GM12891 (cell line): Measurements from ENCODE around the gene PHF13.

ENCODE experiments used
- DNase-seq: peaks from one replicate; pipeline ENCODE4 v3.0.0; 2011; ENCODE audit warnings: low spot score; ENCODE audit not compliant: insufficient read length
- FAIRE-seq: peaks from 2 replicates; lab custom pipeline; 2011; peaks lifted over from hg19 to GRCh38; lab: Jason Lieb, UNC
- PAX5 ChIP-seq: IDR thresholded peaks from 2 replicates; pipeline ENCODE4 v1.6.1; 2011; ENCODE audit warnings: low read length, moderate library complexity, mild to moderate bottlenecking; ENCODE audit not compliant: insufficient read depth, severe bottlenecking
- POLR2A ChIP-seq: IDR thresholded peaks from 2 replicates; pipeline ENCODE4 v1.6.1; 2011; ENCODE audit warnings: low read depth, low read length, control low read depth
- POLR2AphosphoS5 ChIP-seq: IDR thresholded peaks from 2 replicates; pipeline ENCODE4 v1.6.1; 2011; ENCODE audit warnings: low read depth, low read length, control low read depth
- POU2F2 ChIP-seq: IDR thresholded peaks from 2 replicates; pipeline ENCODE4 v1.6.1; 2011; ENCODE audit warnings: low read depth, mild to moderate bottlenecking, control low read depth, low read length, moderate library complexity
- SPI1 ChIP-seq: IDR thresholded peaks from 2 replicates; pipeline ENCODE4 v1.6.1; 2011; ENCODE audit warnings: low read depth, low read length, control low read depth
- TAF1 ChIP-seq: IDR thresholded peaks from 2 replicates; pipeline ENCODE4 v1.6.1; 2011; ENCODE audit warnings: low read depth, low read length, control low read depth

PHF13 gene

DNA sequence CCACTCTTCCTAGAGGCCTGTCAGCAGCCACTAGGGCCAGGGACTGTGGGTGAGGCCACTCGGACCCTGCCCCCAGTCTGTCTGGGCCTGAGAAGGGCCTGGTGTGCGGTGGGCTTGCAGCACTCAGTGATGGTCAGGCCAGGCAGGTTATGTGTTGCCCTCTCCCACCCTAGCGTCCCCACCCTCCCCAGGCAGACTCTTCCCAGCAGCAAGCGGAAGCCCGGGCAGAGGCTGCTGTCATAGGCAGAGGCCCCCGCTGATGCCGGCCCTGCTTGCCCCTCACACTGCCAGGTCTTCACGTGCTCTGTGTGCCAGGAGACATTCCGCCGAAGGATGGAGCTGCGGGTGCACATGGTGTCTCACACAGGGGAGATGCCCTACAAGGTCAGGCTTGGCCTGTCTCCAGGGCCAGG lies 27.1 kb upstream of the PHF13 start:
- TF ChIP-seq TAF1 (no peak), PAX5 (no peak), SPI1 (no peak), POU2F2 (no peak), POLR2A (no peak), POLR2AphosphoS5 (no peak)
- FAIRE-seq (no peak), DNase-seq (no peak)

DNA sequence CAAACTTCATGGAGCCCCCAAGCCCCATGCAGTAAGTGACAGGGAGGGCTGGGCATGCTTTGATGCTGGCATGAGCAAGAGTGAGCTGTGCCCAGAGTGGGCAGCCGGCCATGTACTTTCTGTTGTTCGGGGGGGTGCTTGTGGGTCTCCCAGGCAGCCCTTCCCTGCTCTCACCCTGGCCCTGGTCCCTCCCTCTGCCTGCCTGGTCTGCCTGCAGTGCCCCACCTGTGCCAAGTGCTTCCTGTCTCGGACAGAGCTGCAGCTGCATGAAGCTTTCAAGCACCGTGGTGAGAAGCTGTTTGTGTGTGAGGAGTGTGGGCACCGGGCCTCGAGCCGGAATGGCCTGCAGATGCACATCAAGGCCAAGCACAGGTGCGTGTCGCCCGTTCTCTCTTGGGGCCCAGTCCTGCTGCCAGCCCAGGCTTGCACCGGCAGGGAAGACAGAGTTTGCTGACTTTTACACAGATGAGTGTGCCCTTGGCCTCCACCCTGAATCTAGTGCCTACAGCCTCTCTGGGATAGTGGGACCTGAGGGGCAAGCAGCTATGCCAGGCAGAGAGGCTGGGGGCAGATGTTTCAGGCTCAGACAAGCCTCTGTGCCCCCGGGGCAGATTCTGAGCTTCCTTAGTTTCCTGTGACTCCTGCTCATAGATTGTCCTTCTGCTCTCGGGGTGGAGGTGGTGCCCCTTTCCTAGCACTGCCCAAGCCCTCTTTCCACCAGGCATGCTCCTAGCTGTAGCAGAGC lies 26.1 kb upstream of the PHF13 start:
- TF ChIP-seq PAX5, result no peak
- no peak for TF ChIP-seq TAF1
- no peak for TF ChIP-seq POLR2A
- no peak for TF ChIP-seq POLR2AphosphoS5
- TF ChIP-seq SPI1, result no peak
- no peak for TF ChIP-seq POU2F2
- FAIRE-seq (no peak), DNase-seq (no peak)

DNA sequence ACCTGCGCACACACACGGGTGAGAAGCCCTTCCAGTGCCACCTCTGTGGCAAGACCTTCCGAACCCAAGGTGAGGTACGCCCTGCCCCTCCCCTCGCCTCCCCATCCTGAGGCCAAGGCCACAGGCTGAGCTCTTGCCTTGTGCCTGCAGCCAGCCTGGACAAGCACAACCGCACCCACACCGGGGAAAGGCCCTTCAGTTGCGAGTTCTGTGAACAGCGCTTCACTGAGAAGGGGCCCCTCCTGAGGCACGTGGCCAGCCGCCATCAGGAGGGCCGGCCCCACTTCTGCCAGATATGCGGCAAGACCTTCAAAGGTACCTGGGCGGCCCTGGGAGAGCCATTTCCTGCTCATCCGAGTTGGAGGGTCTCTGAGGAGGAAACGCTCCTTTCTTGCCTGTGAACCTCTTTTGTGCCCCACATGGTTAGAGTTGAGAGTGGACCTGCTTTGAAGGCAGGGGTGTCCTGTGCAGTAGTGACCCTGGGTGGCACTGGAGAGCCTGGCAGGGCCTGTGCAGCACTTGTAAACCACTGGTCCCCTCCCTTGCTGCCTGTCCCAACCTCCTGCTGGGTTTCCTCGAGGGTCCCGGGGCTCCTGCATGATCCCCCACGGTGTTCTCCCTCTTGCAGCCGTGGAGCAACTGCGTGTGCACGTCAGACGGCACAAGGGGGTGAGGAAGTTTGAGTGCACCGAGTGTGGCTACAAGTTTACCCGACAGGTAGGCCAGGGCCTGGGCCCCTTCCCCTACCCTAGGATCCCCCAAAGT lies 25.2 kb upstream of the PHF13 start:
- no peak for DNase-seq
- TF ChIP-seq TAF1 (no peak), SPI1 (no peak), POU2F2 (no peak)
- FAIRE-seq, result no peak

DNA sequence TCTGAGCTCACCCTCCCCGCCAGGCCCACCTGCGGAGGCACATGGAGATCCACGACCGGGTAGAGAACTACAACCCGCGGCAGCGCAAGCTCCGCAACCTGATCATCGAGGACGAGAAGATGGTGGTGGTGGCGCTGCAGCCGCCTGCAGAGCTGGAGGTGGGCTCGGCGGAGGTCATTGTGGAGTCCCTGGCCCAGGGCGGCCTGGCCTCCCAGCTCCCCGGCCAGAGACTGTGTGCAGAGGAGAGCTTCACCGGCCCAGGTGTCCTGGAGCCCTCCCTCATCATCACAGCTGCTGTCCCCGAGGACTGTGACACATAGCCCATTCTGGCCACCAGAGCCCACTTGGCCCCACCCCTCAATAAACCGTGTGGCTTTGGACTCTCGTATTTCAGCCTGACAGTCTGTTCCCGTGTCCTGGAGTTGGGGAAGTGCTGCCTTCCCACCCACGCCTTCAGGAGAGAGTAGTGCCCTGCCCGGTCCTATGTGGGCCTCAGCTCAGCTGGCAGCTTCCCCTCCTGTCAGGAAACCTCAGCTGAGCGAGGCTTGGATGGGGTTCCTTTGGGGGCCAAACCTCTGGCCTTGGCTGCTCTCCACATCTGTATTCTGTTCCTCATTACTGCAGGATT lies 24.5 kb upstream of the PHF13 start:
- TF ChIP-seq PAX5, result no peak
- no peak for DNase-seq
- no peak for FAIRE-seq

DNA sequence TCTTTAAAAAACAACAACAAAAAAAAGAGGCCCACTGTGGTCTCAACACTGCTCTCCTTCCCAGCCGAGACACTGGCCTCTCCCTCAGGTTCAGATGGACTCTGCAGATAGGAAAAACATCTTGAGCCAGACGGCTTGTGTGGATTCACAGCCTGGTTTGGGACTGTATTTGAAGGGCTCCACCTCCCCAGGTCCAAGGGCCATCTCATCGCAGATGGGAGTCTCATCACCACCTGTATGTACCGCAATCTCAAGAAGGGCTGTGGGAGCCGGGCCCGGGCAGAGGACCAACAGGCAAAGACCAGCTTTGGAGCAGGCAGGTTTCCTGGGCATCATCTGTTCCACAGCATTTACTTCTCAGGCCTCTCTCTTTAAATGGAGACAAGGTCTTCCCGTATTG lies 23.5 kb upstream of the PHF13 start:
- FAIRE-seq (no peak), DNase-seq (no peak)
- TF ChIP-seq POLR2A (no peak), TAF1 (no peak), POU2F2 (no peak), SPI1 (no peak), PAX5 (no peak), POLR2AphosphoS5 (no peak)

DNA sequence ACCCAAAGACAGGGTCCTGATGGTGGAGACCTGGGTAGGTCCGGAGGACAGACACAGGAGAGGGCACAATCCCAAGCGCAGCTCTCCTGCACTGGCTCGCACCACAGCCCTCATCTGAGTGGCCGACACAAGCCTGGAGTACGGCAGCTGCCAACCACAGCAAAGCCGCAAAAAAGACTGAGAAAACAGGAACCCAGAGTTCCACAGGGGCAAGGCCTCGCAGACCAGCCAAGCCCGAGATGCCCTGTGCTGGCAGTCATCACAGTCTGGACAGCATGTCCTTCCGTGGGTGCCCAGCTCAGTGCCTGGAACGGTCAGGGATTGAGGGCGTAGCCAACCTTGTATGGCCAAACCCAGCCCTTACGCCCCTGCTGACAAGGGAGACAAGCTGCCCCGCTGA lies 22.3 kb upstream of the PHF13 start:
- no peak for DNase-seq
- TF ChIP-seq POU2F2, result no peak
- no peak for TF ChIP-seq PAX5
- TF ChIP-seq SPI1, result no peak
- TF ChIP-seq POLR2A, result no peak
- TF ChIP-seq POLR2AphosphoS5, result no peak
- no peak for TF ChIP-seq TAF1
- FAIRE-seq, result no peak

DNA sequence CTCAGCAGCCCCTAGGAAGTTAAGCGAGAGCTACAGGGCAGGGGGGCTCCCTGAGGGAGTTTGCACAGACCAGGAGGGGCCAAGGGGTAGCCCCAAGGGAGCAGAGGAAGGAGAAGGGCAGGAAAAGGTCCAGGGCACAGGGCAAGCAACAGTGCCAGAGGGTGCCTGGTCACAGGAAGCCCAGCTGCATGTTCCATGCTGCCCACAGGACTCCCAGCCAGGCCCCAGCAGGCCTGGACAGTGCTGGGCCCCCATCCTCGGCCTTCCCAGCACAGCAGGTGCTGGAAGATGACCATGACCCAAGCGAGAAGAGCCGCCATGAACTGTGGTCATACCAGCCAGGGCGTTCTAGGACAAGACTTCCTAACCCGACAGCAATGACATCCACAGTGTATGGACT lies 21.9 kb upstream of the PHF13 start:
- TF ChIP-seq TAF1 (no peak), PAX5 (no peak), POLR2A (no peak), POLR2AphosphoS5 (no peak), SPI1 (no peak), POU2F2 (no peak)
- DNase-seq (no peak), FAIRE-seq (no peak)

DNA sequence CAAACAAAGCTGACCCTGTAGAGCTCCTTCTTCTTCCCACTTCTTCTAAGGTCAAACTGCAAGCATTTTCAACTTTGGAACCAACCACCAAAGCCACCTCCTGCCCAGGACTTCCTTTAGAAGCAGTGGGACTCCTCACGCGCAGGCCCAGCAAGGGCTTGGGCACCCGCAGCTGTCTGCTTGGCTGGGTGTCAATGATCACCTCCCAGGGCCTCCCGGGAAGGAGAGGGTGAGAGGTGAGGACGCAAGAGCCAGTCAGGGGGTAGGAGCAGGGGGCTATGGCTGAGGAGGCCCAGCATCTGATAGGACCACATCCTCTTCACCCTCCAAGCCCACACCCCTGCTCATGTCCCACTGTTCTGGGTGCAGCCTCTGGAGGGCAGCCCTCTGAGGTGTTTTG lies 21.1 kb upstream of the PHF13 start:
- TF ChIP-seq TAF1 (no peak), POU2F2 (no peak)
- FAIRE-seq (no peak), DNase-seq (no peak)

GRCh38 chr1:6592865-6593593 lies 20.5 kb upstream of the PHF13 start:
- FAIRE-seq (no peak), DNase-seq (no peak)
- no peak for TF ChIP-seq POLR2A
- TF ChIP-seq TAF1, result no peak
